ENCODE data around the gene BHLHA15. TPM values are rescaled to one million over a fixed set of nuclear protein-coding genes. Genes with fewer than 3 reads are reported as not detected.

The BHLHA15 gene
- total RNA-seq, 3 donors from 2014 or later: 1.3 to 2.8 TPM; not detected in 1

DNA sequence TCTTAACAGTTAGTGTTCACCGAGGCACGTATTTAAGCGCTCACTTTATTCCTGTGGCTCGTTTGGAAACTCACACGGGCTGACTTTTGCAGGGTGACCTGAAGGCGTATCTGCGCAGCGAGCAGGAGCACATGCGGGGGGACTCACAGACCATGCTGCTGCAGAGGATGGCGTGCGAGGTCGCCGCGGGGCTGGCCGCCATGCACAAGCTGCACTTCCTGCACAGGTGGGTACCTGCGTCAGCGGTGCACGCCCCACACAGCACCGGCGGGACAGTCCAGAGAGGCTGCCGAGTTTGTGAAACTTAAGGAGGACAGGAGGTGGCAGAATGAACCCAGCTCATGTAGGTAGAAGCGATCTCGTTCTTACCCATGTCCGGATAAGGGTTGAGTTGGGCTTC, 39.8 kb upstream of the BHLHA15 start:
- intact Hi-C loops (cut with DNase I, micrococcal nuclease): no loop called here
- Histone ChIP-seq H3K9me3 (no peaks in the 10 kb centered on the region), H3K36me3 (ENCODE audit: low read depth) (no peaks in the 10 kb centered on the region), H3K4me3 (no peak overlapping the region), H3K4me1 (ENCODE audit: low read depth) (peaks cover 5% of the 10 kb centered on the region)
- no peak for ATAC-seq
- TF ChIP-seq, protein P1, sequence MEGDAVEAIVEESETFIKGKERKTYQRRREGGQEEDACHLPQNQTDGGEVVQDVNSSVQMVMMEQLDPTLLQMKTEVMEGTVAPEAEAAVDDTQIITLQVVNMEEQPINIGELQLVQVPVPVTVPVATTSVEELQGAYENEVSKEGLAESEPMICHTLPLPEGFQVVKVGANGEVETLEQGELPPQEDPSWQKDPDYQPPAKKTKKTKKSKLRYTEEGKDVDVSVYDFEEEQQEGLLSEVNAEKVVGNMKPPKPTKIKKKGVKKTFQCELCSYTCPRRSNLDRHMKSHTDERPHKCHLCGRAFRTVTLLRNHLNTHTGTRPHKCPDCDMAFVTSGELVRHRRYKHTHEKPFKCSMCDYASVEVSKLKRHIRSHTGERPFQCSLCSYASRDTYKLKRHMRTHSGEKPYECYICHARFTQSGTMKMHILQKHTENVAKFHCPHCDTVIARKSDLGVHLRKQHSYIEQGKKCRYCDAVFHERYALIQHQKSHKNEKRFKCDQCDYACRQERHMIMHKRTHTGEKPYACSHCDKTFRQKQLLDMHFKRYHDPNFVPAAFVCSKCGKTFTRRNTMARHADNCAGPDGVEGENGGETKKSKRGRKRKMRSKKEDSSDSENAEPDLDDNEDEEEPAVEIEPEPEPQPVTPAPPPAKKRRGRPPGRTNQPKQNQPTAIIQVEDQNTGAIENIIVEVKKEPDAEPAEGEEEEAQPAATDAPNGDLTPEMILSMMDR (IDR thresholded peaks at IDR 0.05): no peak
- no peak for DNase-seq

DNA sequence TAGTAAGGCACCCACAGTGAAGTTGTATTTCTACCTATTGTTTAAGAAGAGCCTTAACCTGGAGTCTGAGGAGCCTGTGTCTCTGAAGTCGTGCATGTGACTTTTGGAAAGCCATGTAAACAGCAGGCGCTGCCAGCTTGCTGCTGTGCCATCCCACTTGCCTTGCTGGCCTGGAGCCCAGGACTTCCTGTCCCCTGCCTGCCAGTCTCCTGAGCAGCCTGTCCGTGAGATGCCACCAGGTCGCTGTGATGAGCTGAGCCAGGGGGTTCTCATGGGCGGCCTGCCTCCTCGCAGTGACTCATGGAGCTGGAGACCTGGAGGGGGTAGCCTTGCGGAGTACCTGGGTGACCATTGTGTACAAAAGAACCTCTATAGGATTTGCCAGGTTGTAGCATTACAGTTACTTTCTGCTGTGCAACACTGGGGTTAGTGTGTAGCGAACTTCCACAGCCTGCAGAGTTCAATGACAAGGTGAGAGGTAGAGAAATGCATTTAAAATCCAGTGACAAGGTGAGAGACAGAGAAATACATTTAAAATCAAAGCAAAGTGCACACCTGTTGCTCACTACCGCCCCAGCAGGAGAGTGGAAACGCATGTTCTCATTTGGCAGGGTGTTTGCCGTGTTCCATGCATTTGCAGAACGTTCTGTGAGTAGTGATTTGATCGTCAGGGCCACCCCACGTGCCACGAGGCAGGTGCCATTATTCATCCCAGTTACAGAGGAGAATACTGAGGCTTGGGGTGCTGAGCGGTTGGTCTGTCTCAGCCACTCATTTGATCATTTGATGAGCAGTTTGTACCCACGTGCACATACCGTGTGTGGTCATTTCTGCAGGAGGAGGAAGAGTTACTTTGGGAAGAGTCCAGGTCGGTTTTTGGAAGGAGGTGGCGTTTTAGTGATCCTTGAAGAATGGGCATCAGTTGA, 36.6 kb upstream of the BHLHA15 start:
- intact Hi-C loops (cut with DNase I, micrococcal nuclease): no loop called here
- Histone ChIP-seq H3K4me3 (no peak overlapping the region), H3K9me3 (no peaks in the 10 kb centered on the region), H3K36me3 (ENCODE audit: low read depth) (no peaks in the 10 kb centered on the region), H3K4me1 (ENCODE audit: low read depth) (peaks cover 9% of the 10 kb centered on the region)
- ATAC-seq: no peak
- DNase-seq: no peak
- TF ChIP-seq, protein P1 (IDR thresholded peaks at IDR 0.05): no peak

DNA sequence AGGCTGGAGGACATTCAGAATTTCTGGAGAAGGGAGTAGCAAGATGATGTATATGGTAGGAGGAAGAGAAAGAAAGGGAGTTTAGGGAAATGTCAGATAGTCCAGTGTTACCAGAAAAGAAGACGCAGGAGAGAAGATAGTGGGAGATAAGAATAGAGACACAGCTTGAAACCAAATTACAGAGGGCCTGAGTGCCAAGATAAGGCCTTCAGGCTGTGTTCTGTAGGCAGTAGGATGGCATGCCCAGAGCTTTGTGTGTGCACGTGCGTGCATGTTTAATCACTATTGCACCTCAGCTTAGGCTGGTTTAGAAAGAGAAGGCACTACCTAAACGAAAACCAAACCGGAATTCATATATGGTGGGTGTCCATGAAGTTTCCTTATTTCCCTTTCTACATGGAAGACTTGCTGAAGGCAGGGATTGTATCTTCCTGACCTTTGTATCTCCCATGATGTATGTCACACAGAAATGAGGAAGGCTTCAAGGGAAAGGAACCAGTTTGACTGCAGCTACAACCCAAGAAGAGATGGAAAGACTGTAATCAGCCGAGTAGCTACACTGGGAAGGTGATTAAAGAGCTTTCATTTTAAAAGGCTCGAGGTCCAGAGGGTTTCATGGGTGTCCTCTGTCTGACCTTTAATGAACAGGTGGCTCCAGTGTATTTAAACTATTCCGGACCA, 35.8 kb upstream of the BHLHA15 start:
- H3K36me3 ChIP-seq (ENCODE audit: low read depth): no peaks in the 10 kb centered on the region
- H3K9me3 ChIP-seq: no peaks in the 10 kb centered on the region
- DNase-seq (no peak), ATAC-seq (peak; percentile 28)
- intact Hi-C loops (cut with DNase I, micrococcal nuclease): no loop called here
- TF ChIP-seq, protein P1 (IDR thresholded peaks at IDR 0.05): no peak
- peaks cover 9% of the 10 kb centered on the region for H3K4me1 ChIP-seq (ENCODE audit: low read depth)
- H3K4me3 ChIP-seq: no peak overlapping the region

DNA sequence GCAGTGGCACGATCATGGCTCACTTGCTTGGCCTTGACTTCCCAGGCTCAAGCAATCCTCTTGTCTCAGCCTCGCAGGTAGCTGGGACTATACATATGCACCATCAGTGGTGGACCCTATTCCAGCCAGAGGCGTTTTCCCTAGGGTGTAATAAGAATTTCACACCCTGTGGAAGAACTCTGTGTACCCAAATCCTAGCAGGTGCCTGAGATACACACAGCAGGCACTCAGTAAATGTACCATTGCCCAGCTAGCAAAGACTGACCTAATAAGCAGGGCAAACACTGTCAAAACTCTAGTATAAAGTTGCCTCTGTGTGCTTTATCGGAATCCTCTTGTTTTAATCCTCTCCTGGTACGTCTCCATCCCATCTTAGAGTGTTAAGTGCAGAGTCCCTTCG, 33.7 kb upstream of the BHLHA15 start:
- no peaks in the 10 kb centered on the region for H3K9me3 ChIP-seq
- ATAC-seq (no peak), DNase-seq (no peak)
- intact Hi-C loops (cut with DNase I, micrococcal nuclease): no loop called here
- H3K36me3 ChIP-seq (ENCODE audit: low read depth): no peaks in the 10 kb centered on the region
- no peak overlapping the region for H3K4me3 ChIP-seq
- TF ChIP-seq, protein P1 (IDR thresholded peaks at IDR 0.05): no peak
- peaks cover 9% of the 10 kb centered on the region for H3K4me1 ChIP-seq (ENCODE audit: low read depth)

DNA sequence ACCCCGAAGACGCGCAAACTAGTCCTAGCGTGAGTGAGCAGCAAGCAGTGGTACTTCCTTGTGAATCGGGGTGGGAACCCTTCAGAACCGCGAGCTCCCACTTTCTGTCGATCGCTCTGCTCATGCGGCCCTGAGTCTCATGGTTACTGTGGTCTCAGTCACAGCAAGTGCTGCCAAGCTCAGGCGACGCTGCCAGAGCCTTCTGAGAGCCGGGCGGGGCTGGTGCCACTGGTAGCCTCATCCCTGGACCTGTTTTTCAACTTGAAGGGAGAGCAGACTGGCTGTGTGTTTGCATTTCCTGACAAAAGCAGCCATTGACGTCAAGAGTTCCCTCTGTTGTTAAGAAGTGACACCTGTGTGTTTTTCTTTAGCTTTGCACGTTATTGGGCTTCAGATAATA, 32.9 kb upstream of the BHLHA15 start:
- Histone ChIP-seq H3K4me1 (ENCODE audit: low read depth) (peaks cover 9% of the 10 kb centered on the region), H3K4me3 (no peak overlapping the region), H3K9me3 (no peaks in the 10 kb centered on the region), H3K36me3 (ENCODE audit: low read depth) (no peaks in the 10 kb centered on the region)
- intact Hi-C loops (cut with DNase I, micrococcal nuclease): no loop called here
- DNase-seq (peak in 1 of 3 donors; percentile 75), ATAC-seq (peak; percentile 90)
- TF ChIP-seq, protein P1 (IDR thresholded peaks at IDR 0.05): no peak
